Measurements from ENCODE around the gene OR51Q1.

OR51Q1 gene

GRCh38 chr11:5421811-5422210, at the start of gene OR51Q1:
Gene OR51Q1, plus strand, starts transcription at chr11:5422111. Its CDS starts 90 bp downstream, at chr11:5422201.
- in situ Hi-C loops (cut with MboI; ENCODE audit: low pct_unique_long_range_greater_than_20kb, low sequenced_read_pairs, unreplicated experiment) = no loop called here
- DNase-seq (ENCODE audit: low spot score) = no peak
- no peak for TF ChIP-seq CTCF (IDR thresholded peaks at IDR 0.05; ENCODE audit: extremely low read depth, insufficient read depth, missing control alignments)

GRCh38 chr11:5380740-5381342, 41.1 kb upstream of the OR51Q1 start:
- in situ Hi-C loops (cut with MboI; ENCODE audit: low pct_unique_long_range_greater_than_20kb, low sequenced_read_pairs, unreplicated experiment) = loop anchor here (25.0 kb wide), 1 partner anchor 269 kb away; no protein-coding TSS in a partner anchor
- DNase-seq (ENCODE audit: low spot score) = peak; percentile 50
- peak; percentile 75 for TF ChIP-seq CTCF (IDR thresholded peaks at IDR 0.05; ENCODE audit: extremely low read depth, insufficient read depth, missing control alignments)

GRCh38 chr11:5383576-5383975, 38.3 kb upstream of the OR51Q1 start, which contains the start of gene OR51M1:
Gene OR51M1, plus strand, starts transcription at chr11:5383812. Its CDS starts 5,587 bp downstream, at chr11:5389399.
- in situ Hi-C loops (cut with MboI; ENCODE audit: low pct_unique_long_range_greater_than_20kb, low sequenced_read_pairs, unreplicated experiment) = loop anchor here (25.0 kb wide), 1 partner anchor 271 kb away; no protein-coding TSS in a partner anchor
- no peak for DNase-seq (ENCODE audit: low spot score)
- no peak for TF ChIP-seq CTCF (IDR thresholded peaks at IDR 0.05; ENCODE audit: extremely low read depth, insufficient read depth, missing control alignments)

- TF ChIP-seq CTCF (IDR thresholded peaks at IDR 0.05; ENCODE audit: extremely low read depth, insufficient read depth, missing control alignments) = no peak
- in situ Hi-C loops (cut with MboI; ENCODE audit: low pct_unique_long_range_greater_than_20kb, low sequenced_read_pairs, unreplicated experiment) = loop anchor here (25.0 kb wide), 1 partner anchor 272 kb away; no protein-coding TSS in a partner anchor
- no peak for DNase-seq (ENCODE audit: low spot score)
Measured at GRCh38 chr11:5384335-5384734, 37.6 kb upstream of the OR51Q1 start.

- in situ Hi-C loops (cut with MboI; ENCODE audit: low pct_unique_long_range_greater_than_20kb, low sequenced_read_pairs, unreplicated experiment) = loop anchor here (25.0 kb wide), 1 partner anchor 278 kb away; no protein-coding TSS in a partner anchor
- DNase-seq (ENCODE audit: low spot score) = no peak
- no peak for TF ChIP-seq CTCF (IDR thresholded peaks at IDR 0.05; ENCODE audit: extremely low read depth, insufficient read depth, missing control alignments)
Measured at GRCh38 chr11:5390210-5390609, 31.7 kb upstream of the OR51Q1 start.

- TF ChIP-seq CTCF (IDR thresholded peaks at IDR 0.05; ENCODE audit: extremely low read depth, insufficient read depth, missing control alignments) = no peak
- DNase-seq (ENCODE audit: low spot score) = no peak
- in situ Hi-C loops (cut with MboI; ENCODE audit: low pct_unique_long_range_greater_than_20kb, low sequenced_read_pairs, unreplicated experiment) = loop anchor here (25.0 kb wide), 1 partner anchor 282 kb away; no protein-coding TSS in a partner anchor
Measured at GRCh38 chr11:5394091-5394490, 27.8 kb upstream of the OR51Q1 start.
